ENCODE data around the gene PIP5KL1. TPM values are rescaled to one million over a fixed set of nuclear protein-coding genes. Genes with fewer than 3 reads are reported as not detected.

PIP5KL1 gene
- total RNA-seq, 1 donor from 2014 or later = 11.5 TPM

- Histone ChIP-seq H3K27me3 (ENCODE audit: low read depth) (no peaks in the 10 kb centered on the region), H3K4me1 (peaks cover 19% of the 10 kb centered on the region), H3K9me3 (no peaks in the 10 kb centered on the region), H3K27ac (no peak overlapping the region), H3K4me3 (no peak overlapping the region), H3K36me3 (peaks cover 15% of the 10 kb centered on the region)
- ATAC-seq (no peak), DNase-seq (no peak)
- no peak for TF ChIP-seq CTCF (IDR thresholded peaks at IDR 0.05)
- intact Hi-C loops (cut with DNase I) = loop anchor here (10.0 kb wide), 1 partner anchor 95 kb away; no protein-coding TSS in a partner anchor
Observed at GRCh38 chr9:127949827-127950512, 19.4 kb upstream of the PIP5KL1 start.

- Histone ChIP-seq H3K27ac (no peak overlapping the region), H3K9me3 (no peaks in the 10 kb centered on the region), H3K27me3 (ENCODE audit: low read depth) (no peaks in the 10 kb centered on the region), H3K4me3 (no peak overlapping the region), H3K4me1 (peaks cover 25% of the 10 kb centered on the region), H3K36me3 (peaks cover 29% of the 10 kb centered on the region)
- ATAC-seq (no peak), DNase-seq (no peak)
- intact Hi-C loops (cut with DNase I) = loop anchor here (10.0 kb wide), 1 partner anchor 97 kb away; no protein-coding TSS in a partner anchor
- TF ChIP-seq CTCF (IDR thresholded peaks at IDR 0.05) = no peak
Observed at GRCh38 chr9:127947841-127948710, 17.5 kb upstream of the PIP5KL1 start.

- no peak overlapping the region for H3K27ac ChIP-seq
- H3K4me1 ChIP-seq = peaks cover 32% of the 10 kb centered on the region
Observed at GRCh38 chr9:127946728-127947127, 16.2 kb upstream of the PIP5KL1 start.

GRCh38 chr9:127945942-127946341 lies 15.4 kb upstream of the PIP5KL1 start:
- Histone ChIP-seq H3K4me3 (no peak overlapping the region), H3K9me3 (no peaks in the 10 kb centered on the region), H3K36me3 (peaks cover 49% of the 10 kb centered on the region), H3K27me3 (ENCODE audit: low read depth) (no peaks in the 10 kb centered on the region), H3K4me1 (peaks cover 32% of the 10 kb centered on the region), H3K27ac (no peak overlapping the region)
- intact Hi-C loops (cut with DNase I) = loop anchor here (10.0 kb wide), 1 partner anchor 99 kb away; no protein-coding TSS in a partner anchor
- no peak for ATAC-seq
- DNase-seq = no peak
- no peak for TF ChIP-seq CTCF (IDR thresholded peaks at IDR 0.05)

More at GRCh38 chr9:127946728-127947127, 16.2 kb upstream of the PIP5KL1 start:
- intact Hi-C loops (cut with DNase I) = loop anchor here (10.0 kb wide), 1 partner anchor 98 kb away; no protein-coding TSS in a partner anchor
- no peak for TF ChIP-seq CTCF (IDR thresholded peaks at IDR 0.05)
- no peak for DNase-seq
- ATAC-seq = no peak
- peaks cover 43% of the 10 kb centered on the region for H3K36me3 ChIP-seq
- H3K9me3 ChIP-seq = no peaks in the 10 kb centered on the region
- no peak overlapping the region for H3K4me3 ChIP-seq
- no peaks in the 10 kb centered on the region for H3K27me3 ChIP-seq (ENCODE audit: low read depth)

DNA sequence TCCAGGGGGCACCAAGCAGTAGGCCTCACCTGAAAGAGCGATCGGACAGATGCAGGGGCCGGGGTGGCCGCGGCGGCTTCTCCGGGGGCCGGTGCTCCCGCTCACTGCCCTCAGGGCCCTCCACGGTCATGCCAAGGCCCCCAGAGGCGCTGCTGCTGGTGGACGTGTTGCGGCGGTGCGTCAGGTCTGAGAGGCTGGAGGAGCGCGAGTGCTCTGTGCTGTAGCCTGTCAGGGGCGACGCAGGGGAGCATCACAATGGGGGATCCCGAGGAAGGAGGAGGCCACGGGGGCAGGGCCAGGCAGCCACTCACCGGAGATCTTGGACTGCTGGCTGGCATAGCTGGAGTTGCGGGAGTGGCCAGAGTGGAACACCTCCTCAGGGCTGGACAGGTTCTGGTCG lies 14.8 kb upstream of the PIP5KL1 start:
- ATAC-seq = no peak
- Histone ChIP-seq H3K4me3 (no peak overlapping the region), H3K9me3 (no peaks in the 10 kb centered on the region), H3K4me1 (peaks cover 27% of the 10 kb centered on the region), H3K27me3 (ENCODE audit: low read depth) (no peaks in the 10 kb centered on the region), H3K27ac (no peak overlapping the region), H3K36me3 (peaks cover 50% of the 10 kb centered on the region)
- intact Hi-C loops (cut with DNase I) = loop anchor here (10.0 kb wide), 1 partner anchor 99 kb away; no protein-coding TSS in a partner anchor
- no peak for DNase-seq
- no peak for TF ChIP-seq CTCF (IDR thresholded peaks at IDR 0.05)
